ENCODE measurements around the gene SNRNP200. TPM values are rescaled to one million over a fixed set of nuclear protein-coding genes. Genes with fewer than 3 reads are reported as not detected.
A peak's percentile ranks its signal among the peaks of the same experiment; 100 is the strongest.
"Not testable (repeated sequence)": the region's sequence is repeated elsewhere in the genome, so short reads cannot be mapped to it uniquely, and the experiment has no call there.

The SNRNP200 gene
- total and polyA plus RNA-seq, 4 donors = 18.9 to 99.7 (median 82.5) TPM

DNA sequence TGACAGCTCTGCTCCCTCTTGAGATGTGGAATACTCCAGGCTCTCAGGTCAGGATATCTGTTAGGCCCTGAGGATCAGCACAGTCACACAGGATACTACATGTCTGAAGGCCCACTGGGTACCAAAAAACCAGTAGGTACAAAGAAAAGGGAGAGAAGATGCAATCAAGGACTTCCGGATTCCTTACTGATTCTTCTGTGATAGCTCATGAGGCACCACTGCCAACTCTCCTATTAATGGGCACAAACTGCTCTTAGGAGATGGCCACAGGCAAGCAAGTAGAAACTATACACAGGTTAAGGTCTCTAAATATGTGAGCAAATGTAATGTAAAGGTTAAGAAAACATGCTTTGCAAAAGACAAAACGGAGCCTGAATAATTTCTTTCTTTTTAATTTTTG lies 43.0 kb downstream of the SNRNP200 start:
- H3K27ac ChIP-seq (ENCODE audit: low read depth in 1 of 2, low read length in 2 of 2) = peak overlapping the region in 1 of 2 donors; percentile 23
- ATAC-seq (ENCODE audit: low FRiP score) (no peak), DNase-seq (no peak)
- intact Hi-C loops (cut with DNase I) = loop anchor here in 1 of 2 donors (5.0 kb wide), 1 partner anchor 120 kb away; no protein-coding TSS in a partner anchor
- no peak overlapping the region for H3K4me3 ChIP-seq (ENCODE audit: low read length in 2 of 2)
- no peaks in the 10 kb centered on the region for H3K27me3 ChIP-seq (ENCODE audit: control insufficient read depth in 1 of 2, insufficient read depth in 2 of 2, low read length in 1 of 2)
- no peaks in the 10 kb centered on the region for H3K9me3 ChIP-seq (ENCODE audit: control insufficient read depth, low read length)
- H3K4me1 ChIP-seq (ENCODE audit: control insufficient read depth in 1 of 2, insufficient read depth in 2 of 2, low read length in 2 of 2) = peaks cover 3 to 7% of the 10 kb centered on the region in 2 donors
- no peaks in the 10 kb centered on the region for H3K36me3 ChIP-seq (ENCODE audit: control insufficient read depth in 1 of 2, insufficient read depth in 2 of 2, low read length in 1 of 2)
- 48 to 53% methylated on average over 2 of the region's 2 CpGs for WGBS, 2 donors

DNA sequence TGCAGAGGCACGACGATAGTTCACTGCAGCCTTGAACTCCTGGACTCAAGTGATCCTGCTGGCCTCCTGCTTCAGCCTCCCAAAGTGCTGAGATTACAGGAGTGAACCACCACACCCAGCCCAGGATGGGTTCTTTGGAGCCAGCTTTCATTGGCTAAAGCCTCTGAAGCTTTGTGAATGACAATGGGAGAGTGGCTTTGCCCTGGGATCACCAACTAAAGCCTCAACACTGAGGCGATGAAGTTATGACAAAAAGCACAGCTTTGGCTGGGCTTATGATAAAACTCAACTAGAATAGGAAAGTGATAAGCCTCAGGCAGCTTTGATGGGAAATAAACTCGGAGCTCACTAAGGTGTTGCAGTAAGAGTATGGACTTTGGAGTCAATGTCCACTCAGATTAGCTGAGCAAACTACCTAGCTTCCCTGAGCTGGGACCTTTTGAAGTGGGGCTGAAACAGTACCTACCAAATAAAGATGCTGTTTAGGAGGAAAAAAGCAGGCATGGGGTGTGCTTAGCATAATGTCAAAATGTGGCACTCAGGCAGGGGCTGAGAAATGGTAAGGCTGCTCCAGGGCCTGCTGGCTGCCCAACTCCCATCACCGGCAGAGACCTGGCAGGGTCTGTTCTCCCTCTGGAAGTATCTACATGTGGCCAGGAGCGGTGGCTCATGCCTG lies 43.9 kb downstream of the SNRNP200 start:
- intact Hi-C loops (cut with DNase I) = loop anchor here in 1 of 2 donors (5.0 kb wide), 1 partner anchor 119 kb away; no protein-coding TSS in a partner anchor
- peaks cover 3 to 7% of the 10 kb centered on the region in 2 donors for H3K4me1 ChIP-seq (ENCODE audit: control insufficient read depth in 1 of 2, insufficient read depth in 2 of 2, low read length in 2 of 2)
- ATAC-seq (ENCODE audit: low FRiP score) (no peak), DNase-seq (no peak)
- H3K27me3 ChIP-seq (ENCODE audit: control insufficient read depth in 1 of 2, insufficient read depth in 2 of 2, low read length in 1 of 2) = no peaks in the 10 kb centered on the region
- 84 to 91% methylated on average over 6 of the region's 6 CpGs for WGBS, 2 donors
- H3K36me3 ChIP-seq (ENCODE audit: control insufficient read depth in 1 of 2, insufficient read depth in 2 of 2, low read length in 1 of 2) = no peaks in the 10 kb centered on the region
- no peak overlapping the region for H3K4me3 ChIP-seq (ENCODE audit: low read length in 2 of 2)
- no peaks in the 10 kb centered on the region for H3K9me3 ChIP-seq (ENCODE audit: control insufficient read depth, low read length)
- H3K27ac ChIP-seq (ENCODE audit: low read depth in 1 of 2, low read length in 2 of 2) = peak overlapping the region in 1 of 2 donors; percentile 78

DNA sequence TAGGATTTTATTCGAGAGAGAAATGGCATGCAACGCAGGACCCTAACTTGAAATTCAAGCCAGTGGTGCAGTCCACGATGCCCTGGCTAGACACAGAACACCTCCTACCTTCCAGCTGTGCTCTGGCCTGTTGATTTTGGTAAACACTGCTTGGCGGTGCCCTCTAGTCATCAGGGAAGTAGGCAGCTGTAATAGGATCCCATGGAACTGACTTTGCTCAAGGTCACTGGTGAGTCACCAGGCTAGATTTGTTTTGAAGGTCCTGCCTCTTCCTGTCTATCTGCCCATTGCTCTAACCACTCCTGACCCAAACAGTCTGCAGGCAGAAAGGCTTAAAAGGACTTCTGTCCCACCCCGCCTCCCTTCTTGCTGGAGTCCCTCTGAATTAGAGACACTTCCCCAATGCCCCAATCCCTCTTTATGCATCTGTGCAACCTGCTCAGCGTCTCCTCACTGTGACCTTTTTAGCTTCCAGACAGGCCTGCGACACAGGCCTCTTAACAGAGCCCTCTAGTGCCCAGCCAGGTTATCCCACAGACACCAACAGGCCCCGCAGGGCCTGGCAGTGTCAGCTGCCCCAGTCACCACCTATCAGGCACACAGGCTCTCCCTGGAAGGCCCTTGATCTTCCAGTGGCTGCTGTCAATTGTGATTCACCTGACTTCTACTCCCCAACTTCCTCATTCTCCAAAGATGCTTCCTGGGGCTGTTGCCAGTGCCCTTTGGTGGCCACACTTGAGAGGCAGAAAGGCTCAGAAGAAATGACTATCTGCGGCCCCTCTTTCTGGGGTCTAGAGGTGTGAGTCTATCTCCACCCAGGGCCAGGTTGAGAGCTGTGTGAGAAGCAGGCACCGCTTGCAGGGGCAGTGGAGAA lies 44.7 kb downstream of the SNRNP200 start:
- Histone ChIP-seq H3K4me1 (ENCODE audit: control insufficient read depth in 1 of 2, insufficient read depth in 2 of 2, low read length in 2 of 2) (peaks cover 3 to 7% of the 10 kb centered on the region in 2 donors), H3K4me3 (ENCODE audit: low read length in 2 of 2) (no peak overlapping the region), H3K36me3 (ENCODE audit: control insufficient read depth in 1 of 2, insufficient read depth in 2 of 2, low read length in 1 of 2) (no peaks in the 10 kb centered on the region), H3K9me3 (ENCODE audit: control insufficient read depth, low read length) (no peaks in the 10 kb centered on the region), H3K27me3 (ENCODE audit: control insufficient read depth in 1 of 2, insufficient read depth in 2 of 2, low read length in 1 of 2) (no peaks in the 10 kb centered on the region), H3K27ac (ENCODE audit: low read depth in 1 of 2, low read length in 2 of 2) (peak overlapping the region; percentile 84 to 92)
- WGBS, 2 donors = 38 to 39% methylated on average over 10 of the region's 10 CpGs
- DNase-seq (peak; percentile 68 to 75), ATAC-seq (ENCODE audit: low FRiP score) (peak; percentile 81)
- intact Hi-C loops (cut with DNase I) = loop anchor here in 1 of 2 donors (5.0 kb wide), 1 partner anchor 118 kb away; no protein-coding TSS in a partner anchor

DNA sequence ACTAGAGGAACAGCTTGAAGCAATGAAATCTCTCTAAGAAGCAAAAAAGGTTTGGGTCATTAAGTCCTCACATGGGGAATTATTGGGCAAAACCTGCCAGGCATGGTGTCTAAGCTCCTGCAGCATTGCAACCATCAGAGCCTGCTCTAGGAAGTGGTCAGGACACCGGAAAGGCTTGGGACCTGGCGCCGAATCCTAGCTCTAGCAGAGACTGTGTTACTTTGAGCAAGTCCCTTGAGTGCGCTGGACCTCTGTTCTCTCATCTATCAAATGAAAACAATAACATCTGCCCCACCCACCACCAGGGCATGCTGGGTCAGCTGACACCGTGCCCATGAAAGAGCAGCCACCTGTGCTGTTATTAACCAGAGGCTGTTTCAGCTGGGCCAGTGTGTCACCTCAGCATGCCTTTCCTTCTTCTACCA lies 45.8 kb downstream of the SNRNP200 start:
- H3K9me3 ChIP-seq (ENCODE audit: control insufficient read depth, low read length) = no peaks in the 10 kb centered on the region
- intact Hi-C loops (cut with DNase I) = no loop called here
- peak in 1 of 2 donors; percentile 56 for DNase-seq
- peak overlapping the region in 1 of 2 donors; percentile 84 for H3K27ac ChIP-seq (ENCODE audit: low read depth in 1 of 2, low read length in 2 of 2)
- no peak for ATAC-seq (ENCODE audit: low FRiP score)
- no peaks in the 10 kb centered on the region for H3K27me3 ChIP-seq (ENCODE audit: control insufficient read depth in 1 of 2, insufficient read depth in 2 of 2, low read length in 1 of 2)
- H3K4me1 ChIP-seq (ENCODE audit: control insufficient read depth in 1 of 2, insufficient read depth in 2 of 2, low read length in 2 of 2) = peaks cover 3 to 7% of the 10 kb centered on the region in 2 donors
- H3K4me3 ChIP-seq (ENCODE audit: low read length in 2 of 2) = no peak overlapping the region
- WGBS, 2 donors = 80 to 85% methylated on average over 5 of the region's 5 CpGs
- H3K36me3 ChIP-seq (ENCODE audit: control insufficient read depth in 1 of 2, insufficient read depth in 2 of 2, low read length in 1 of 2) = no peaks in the 10 kb centered on the region

DNA sequence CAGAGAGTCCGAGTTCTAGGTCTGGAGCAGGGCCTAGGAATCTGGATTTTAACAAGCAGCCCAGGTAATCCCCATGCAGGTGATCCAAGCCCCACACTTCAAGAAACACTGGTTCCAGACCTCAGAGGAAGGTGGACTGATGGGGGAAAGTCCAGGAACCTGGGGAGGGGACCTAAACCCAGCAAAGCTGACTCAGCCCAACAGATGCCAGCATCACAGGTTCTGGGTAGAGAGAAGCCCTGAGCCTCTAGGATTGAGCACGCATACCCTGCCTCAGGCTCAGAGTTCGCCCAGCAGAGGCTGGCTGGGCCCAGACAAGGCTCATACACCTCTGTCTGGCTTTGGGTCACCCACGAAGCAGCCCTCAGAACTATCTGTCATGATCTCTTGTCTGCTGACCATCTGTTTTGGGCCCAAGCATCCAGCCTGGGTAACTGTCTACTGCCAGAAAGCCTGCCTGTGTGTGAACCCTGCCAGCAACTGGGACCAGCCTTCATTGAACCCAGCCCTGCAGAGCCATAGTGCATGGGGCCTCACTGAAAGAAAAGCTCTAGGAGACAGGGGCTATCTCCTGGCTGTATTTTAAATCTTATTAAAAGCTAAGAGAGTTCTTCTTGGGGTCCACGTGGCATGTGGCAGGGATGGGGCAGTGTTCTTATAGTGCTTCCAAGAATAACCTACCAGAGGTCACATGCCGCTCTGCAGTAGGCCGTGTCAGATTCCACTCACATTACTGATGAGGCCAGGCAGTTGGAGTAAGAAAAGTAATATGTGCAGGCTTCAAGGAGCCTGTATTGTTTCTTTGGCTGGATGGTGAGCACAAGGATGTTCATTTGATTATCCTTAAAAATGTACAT lies 47.0 kb downstream of the SNRNP200 start:
- peaks cover 3 to 7% of the 10 kb centered on the region in 2 donors for H3K4me1 ChIP-seq (ENCODE audit: control insufficient read depth in 1 of 2, insufficient read depth in 2 of 2, low read length in 2 of 2)
- no peaks in the 10 kb centered on the region for H3K36me3 ChIP-seq (ENCODE audit: control insufficient read depth in 1 of 2, insufficient read depth in 2 of 2, low read length in 1 of 2)
- H3K9me3 ChIP-seq (ENCODE audit: control insufficient read depth, low read length) = no peaks in the 10 kb centered on the region
- peak in 1 of 2 donors; percentile 48 for DNase-seq
- 48 to 49% methylated on average over 7 of the region's 7 CpGs for WGBS, 2 donors
- H3K27ac ChIP-seq (ENCODE audit: low read depth in 1 of 2, low read length in 2 of 2) = peak overlapping the region in 1 of 2 donors; percentile 85
- intact Hi-C loops (cut with DNase I) = no loop called here
- H3K27me3 ChIP-seq (ENCODE audit: control insufficient read depth in 1 of 2, insufficient read depth in 2 of 2, low read length in 1 of 2) = no peaks in the 10 kb centered on the region
- ATAC-seq (ENCODE audit: low FRiP score) = peak; percentile 24
- no peak overlapping the region for H3K4me3 ChIP-seq (ENCODE audit: low read length in 2 of 2)

DNA sequence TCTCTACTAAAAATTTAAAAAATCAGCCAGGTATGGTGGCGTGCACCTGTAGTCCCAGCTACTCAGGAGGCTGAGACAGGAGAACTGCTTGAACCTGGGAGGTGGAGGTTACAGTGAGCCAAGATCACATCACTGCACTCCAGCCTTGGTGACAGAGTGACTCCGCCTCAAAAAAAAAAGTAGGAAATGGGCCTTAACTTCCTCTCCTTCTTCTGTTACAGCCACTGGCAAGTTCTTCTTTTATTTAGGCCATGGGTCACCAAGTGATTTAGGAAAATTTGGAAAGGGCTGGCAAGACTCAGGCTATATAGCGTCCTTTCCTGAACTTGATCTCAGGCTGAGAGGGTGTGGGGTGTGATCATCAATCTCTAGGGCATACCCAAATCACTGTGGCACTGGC lies 47.6 kb downstream of the SNRNP200 start:
- intact Hi-C loops (cut with DNase I); H3K9me3 ChIP-seq (ENCODE audit: control insufficient read depth, low read length); H3K4me1 ChIP-seq (ENCODE audit: control insufficient read depth in 1 of 2, insufficient read depth in 2 of 2, low read length in 2 of 2); H3K36me3 ChIP-seq (ENCODE audit: control insufficient read depth in 1 of 2, insufficient read depth in 2 of 2, low read length in 1 of 2); H3K4me3 ChIP-seq (ENCODE audit: low read length in 2 of 2); H3K27me3 ChIP-seq (ENCODE audit: control insufficient read depth in 1 of 2, insufficient read depth in 2 of 2, low read length in 1 of 2); ATAC-seq (ENCODE audit: low FRiP score): not testable (repeated sequence)
- WGBS, 2 donors = 94 to 95% methylated on average over 3 of the region's 3 CpGs
- DNase-seq = peak in 1 of 2 donors; percentile 24
- peak overlapping the region in 1 of 2 donors; percentile 85 for H3K27ac ChIP-seq (ENCODE audit: low read depth in 1 of 2, low read length in 2 of 2)

DNA sequence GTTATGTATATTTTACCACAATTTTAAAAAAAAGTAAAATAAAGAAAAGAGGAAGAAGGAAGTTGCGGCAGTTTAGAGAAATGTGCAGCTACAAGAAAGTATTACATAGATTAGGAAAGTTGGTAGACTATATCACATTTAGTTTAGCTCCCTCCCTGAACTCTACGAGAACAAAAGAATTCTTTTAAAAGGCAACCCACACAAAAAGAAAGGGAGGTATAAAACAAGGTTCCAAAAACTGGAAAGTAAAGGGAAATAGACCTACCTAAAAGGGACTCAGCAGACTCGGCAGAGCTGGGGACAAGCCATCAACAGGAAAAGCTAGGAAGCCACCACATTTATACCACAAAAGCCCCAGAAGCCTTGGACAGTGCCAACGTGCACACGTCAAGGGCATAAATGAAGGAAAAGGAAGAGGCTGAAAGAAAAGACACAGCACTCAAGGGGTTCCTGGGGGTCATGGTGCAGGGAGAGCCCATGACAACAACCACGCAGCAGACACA lies 48.7 kb downstream of the SNRNP200 start:
- Histone ChIP-seq H3K9me3 (ENCODE audit: control insufficient read depth, low read length) (no peaks in the 10 kb centered on the region), H3K4me1 (ENCODE audit: control insufficient read depth in 1 of 2, insufficient read depth in 2 of 2, low read length in 2 of 2) (peaks cover 3 to 7% of the 10 kb centered on the region in 2 donors), H3K27me3 (ENCODE audit: control insufficient read depth in 1 of 2, insufficient read depth in 2 of 2, low read length in 1 of 2) (no peaks in the 10 kb centered on the region), H3K4me3 (ENCODE audit: low read length in 2 of 2) (no peak overlapping the region), H3K36me3 (ENCODE audit: control insufficient read depth in 1 of 2, insufficient read depth in 2 of 2, low read length in 1 of 2) (peaks cover 0 to 2% of the 10 kb centered on the region in 2 donors), H3K27ac (ENCODE audit: low read depth in 1 of 2, low read length in 2 of 2) (no peak overlapping the region)
- intact Hi-C loops (cut with DNase I) = no loop called here
- 82 to 83% methylated on average over 6 of the region's 6 CpGs for WGBS, 2 donors
- ATAC-seq (ENCODE audit: low FRiP score) (no peak), DNase-seq (peak in 1 of 2 donors; percentile 47)

DNA sequence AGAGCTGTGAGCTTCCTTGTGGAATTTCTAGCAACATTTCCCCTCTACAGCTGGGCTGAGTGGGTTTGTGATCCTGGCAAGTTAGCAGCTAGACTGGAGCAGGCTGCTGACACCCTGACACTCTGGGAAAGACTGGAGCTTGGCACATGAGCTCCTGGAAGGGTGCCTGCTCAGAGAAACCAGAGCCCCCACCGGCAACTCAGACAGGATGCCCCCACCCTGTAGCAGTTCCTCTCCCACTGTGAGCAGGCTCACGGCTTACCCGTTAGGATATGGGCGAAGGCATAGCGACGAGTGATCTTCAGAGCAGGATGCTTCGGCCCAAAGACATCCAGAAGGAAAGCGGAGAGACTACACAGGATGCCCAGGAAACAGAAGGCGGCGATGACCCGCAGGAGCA lies 50.8 kb downstream of the SNRNP200 start:
- Histone ChIP-seq H3K27ac (ENCODE audit: low read depth in 1 of 2, low read length in 2 of 2) (no peak overlapping the region), H3K27me3 (ENCODE audit: control insufficient read depth in 1 of 2, insufficient read depth in 2 of 2, low read length in 1 of 2) (no peaks in the 10 kb centered on the region), H3K36me3 (ENCODE audit: control insufficient read depth in 1 of 2, insufficient read depth in 2 of 2, low read length in 1 of 2) (peaks cover 0 to 2% of the 10 kb centered on the region in 2 donors), H3K9me3 (ENCODE audit: control insufficient read depth, low read length) (no peaks in the 10 kb centered on the region), H3K4me1 (ENCODE audit: control insufficient read depth in 1 of 2, insufficient read depth in 2 of 2, low read length in 2 of 2) (peaks cover 3 to 5% of the 10 kb centered on the region in 2 donors), H3K4me3 (ENCODE audit: low read length in 2 of 2) (no peak overlapping the region)
- intact Hi-C loops (cut with DNase I) = loop anchor here in 1 of 2 donors (5.0 kb wide), 2 partner anchors 47 to 107 kb away; partner anchors contain the start of genes DUSP2 and STARD7
- no peak for ATAC-seq (ENCODE audit: low FRiP score)
- 87 to 89% methylated on average over 11 of the region's 11 CpGs for WGBS, 2 donors
- DNase-seq = no peak
